HFF-Myc (cell line): ENCODE data around the gene PRKN.

Source experiments
- DNase-seq: peaks from one replicate; pipeline ENCODE4 v3.0.0-alpha.2; 2011; ENCODE audit warnings: low read depth; ENCODE audit errors: extremely low read depth
- H3K4me3 ChIP-seq: replicated peaks from 2 replicates; pipeline ENCODE4 v1.5.1; 2011; ENCODE audit warnings: low read depth, mild to moderate bottlenecking, control low read depth, low read length
- CTCF ChIP-seq: IDR thresholded peaks from 2 replicates; pipeline ENCODE4 v1.5.1; 2012; ENCODE audit warnings: mild to moderate bottlenecking, low read depth, low read length, control low read depth; ENCODE audit errors: missing control alignments

PRKN gene

GRCh38 chr6:161414180-161414579 is 1313.4 kb downstream of the PRKN start:
- no peak overlapping the region for H3K4me3 ChIP-seq
- no peak for DNase-seq

GRCh38 chr6:161413355-161413771 is 1314.2 kb downstream of the PRKN start:
- no peak for DNase-seq
- no peak for TF ChIP-seq CTCF
- H3K4me3 ChIP-seq: no peak overlapping the region

More at GRCh38 chr6:161414180-161414579, 1313.4 kb downstream of the PRKN start:
- TF ChIP-seq CTCF: no peak

- DNase-seq: no peak
- no peak for TF ChIP-seq CTCF
- H3K4me3 ChIP-seq: no peak overlapping the region
These were observed 1314.8 kb downstream of the PRKN start for GRCh38 chr6:161412795-161413194.

- no peak for TF ChIP-seq CTCF
- no peak for DNase-seq
- H3K4me3 ChIP-seq: no peak overlapping the region
These were observed 1316.2 kb downstream of the PRKN start for GRCh38 chr6:161411265-161411944.

GRCh38 chr6:161410736-161411135 is 1316.8 kb downstream of the PRKN start:
- H3K4me3 ChIP-seq: no peak overlapping the region
- no peak for DNase-seq
- no peak for TF ChIP-seq CTCF

- TF ChIP-seq CTCF: no peak
- no peak for DNase-seq
- H3K4me3 ChIP-seq: no peak overlapping the region
These were observed 1317.5 kb downstream of the PRKN start for GRCh38 chr6:161410076-161410475.

GRCh38 chr6:161409353-161409752 is 1318.2 kb downstream of the PRKN start:
- TF ChIP-seq CTCF: no peak
- H3K4me3 ChIP-seq: no peak overlapping the region
- DNase-seq: no peak
